Muscle layer of duodenum (tissue), 2 donors: ENCODE data around the gene CHTF18.

Experiments
- H3K27ac ChIP-seq: one replicate; pipeline ENCODE4 v1.7.0; 2013; ENCODE audit warnings: mild to moderate bottlenecking, low read length
- H3K27me3 ChIP-seq: one replicate; pipeline ENCODE4 v1.7.0; 2013; ENCODE audit warnings: low read depth, mild to moderate bottlenecking, control low read depth, low read length
- H3K36me3 ChIP-seq, 2 donors: one replicate each; pipeline ENCODE4 v1.7.0; 2013; ENCODE audit warnings: low read length in 2 of 2, control low read depth in 1 of 2, mild to moderate bottlenecking in 1 of 2; ENCODE audit not compliant: insufficient read depth in 2 of 2, control insufficient read depth in 1 of 2
- H3K4me1 ChIP-seq, 2 donors: one replicate each; pipeline ENCODE4 v1.7.0; 2013; ENCODE audit warnings: low read length in 2 of 2, mild to moderate bottlenecking in 2 of 2, control low read depth in 1 of 2, moderate library complexity in 1 of 2; ENCODE audit not compliant: insufficient read depth in 2 of 2, control insufficient read depth in 1 of 2
- H3K4me3 ChIP-seq, 2 donors: one replicate each; pipeline ENCODE4 v1.7.0; 2013; ENCODE audit warnings: low read length in 2 of 2, low read depth in 1 of 2, mild to moderate bottlenecking in 1 of 2
- H3K9me3 ChIP-seq, 2 donors: one replicate each; pipeline ENCODE4 v1.7.0; 2013; ENCODE audit warnings: low read length in 2 of 2, control low read depth in 1 of 2, mild to moderate bottlenecking in 1 of 2; ENCODE audit not compliant: control insufficient read depth in 1 of 2
- donor health status: healthy.

CHTF18 gene

GRCh38 chr16:839643-840408 lies 51.4 kb downstream of the CHTF18 start:
- Histone ChIP-seq H3K4me1 (no peaks in the 10 kb centered on the region), H3K4me3 (no peak overlapping the region), H3K36me3 (no peaks in the 10 kb centered on the region), H3K9me3 (peaks cover 10 to 21% of the 10 kb centered on the region in 2 donors), H3K27ac (no peak overlapping the region), H3K27me3 (no peaks in the 10 kb centered on the region)

- no peaks in the 10 kb centered on the region for H3K36me3 ChIP-seq
- H3K4me1 ChIP-seq, result no peaks in the 10 kb centered on the region
- no peak overlapping the region for H3K27ac ChIP-seq
- H3K9me3 ChIP-seq, result peaks cover 9 to 12% of the 10 kb centered on the region in 2 donors
- no peak overlapping the region for H3K4me3 ChIP-seq
- H3K27me3 ChIP-seq, result no peaks in the 10 kb centered on the region
Measured at GRCh38 chr16:840561-841454, 52.4 kb downstream of the CHTF18 start.

GRCh38 chr16:841455-842060 lies 53.1 kb downstream of the CHTF18 start:
- H3K4me1 ChIP-seq, result no peaks in the 10 kb centered on the region
- no peak overlapping the region for H3K27ac ChIP-seq
- peaks cover 1 to 6% of the 10 kb centered on the region in 2 donors for H3K9me3 ChIP-seq
- no peaks in the 10 kb centered on the region for H3K27me3 ChIP-seq
- H3K36me3 ChIP-seq, result no peaks in the 10 kb centered on the region
- H3K4me3 ChIP-seq, result no peak overlapping the region

GRCh38 chr16:842061-842476 lies 53.6 kb downstream of the CHTF18 start:
- Histone ChIP-seq H3K4me1 (no peaks in the 10 kb centered on the region), H3K4me3 (no peak overlapping the region), H3K36me3 (no peaks in the 10 kb centered on the region), H3K9me3 (peaks cover 0 to under 1% of the 10 kb centered on the region in 2 donors), H3K27ac (no peak overlapping the region), H3K27me3 (no peaks in the 10 kb centered on the region)

GRCh38 chr16:842711-843560 lies 54.5 kb downstream of the CHTF18 start:
- H3K27ac ChIP-seq, result no peak overlapping the region
- no peaks in the 10 kb centered on the region for H3K4me1 ChIP-seq
- no peak overlapping the region for H3K4me3 ChIP-seq

GRCh38 chr16:843771-844170 lies 55.4 kb downstream of the CHTF18 start:
- H3K36me3 ChIP-seq, result no peaks in the 10 kb centered on the region
- H3K27ac ChIP-seq, result no peak overlapping the region
- H3K4me1 ChIP-seq, result no peaks in the 10 kb centered on the region
- H3K27me3 ChIP-seq, result no peaks in the 10 kb centered on the region
- no peak overlapping the region for H3K4me3 ChIP-seq
- H3K9me3 ChIP-seq, result no peaks in the 10 kb centered on the region

More at GRCh38 chr16:842711-843560, 54.5 kb downstream of the CHTF18 start:
- no peaks in the 10 kb centered on the region for H3K27me3 ChIP-seq
- H3K9me3 ChIP-seq, result no peaks in the 10 kb centered on the region
- no peaks in the 10 kb centered on the region for H3K36me3 ChIP-seq

- Histone ChIP-seq H3K27me3 (no peaks in the 10 kb centered on the region), H3K9me3 (no peaks in the 10 kb centered on the region), H3K4me1 (no peaks in the 10 kb centered on the region), H3K4me3 (no peak overlapping the region), H3K36me3 (no peaks in the 10 kb centered on the region), H3K27ac (no peak overlapping the region)
Measured at GRCh38 chr16:844638-845350, 56.4 kb downstream of the CHTF18 start.

GRCh38 chr16:845351-845745 lies 56.9 kb downstream of the CHTF18 start:
- H3K36me3 ChIP-seq, result no peaks in the 10 kb centered on the region
- no peak overlapping the region for H3K4me3 ChIP-seq
- H3K27me3 ChIP-seq, result no peaks in the 10 kb centered on the region
- no peaks in the 10 kb centered on the region for H3K4me1 ChIP-seq
- H3K27ac ChIP-seq, result no peak overlapping the region
- no peaks in the 10 kb centered on the region for H3K9me3 ChIP-seq

- Histone ChIP-seq H3K4me1 (no peaks in the 10 kb centered on the region), H3K27ac (no peak overlapping the region), H3K36me3 (no peaks in the 10 kb centered on the region), H3K9me3 (no peaks in the 10 kb centered on the region), H3K4me3 (no peak overlapping the region), H3K27me3 (no peaks in the 10 kb centered on the region)
Measured at GRCh38 chr16:847151-847550, 58.7 kb downstream of the CHTF18 start.
